VCaP (cell line): ENCODE measurements around the gene TRAPPC6A.

Experiments used
- H3K27ac ChIP-seq: fragments of 450-650 bp; 2 replicates; pipeline ENCODE4 v1.5.1; 2017
- TF ChIP-seq, protein P1 (sequence below): fragments of 450-650 bp; conservative IDR thresholded peaks from 2 replicates; pipeline ENCODE4 v1.5.1; 2017; ENCODE audit warnings: mild to moderate bottlenecking, moderate library complexity

TRAPPC6A gene

DNA sequence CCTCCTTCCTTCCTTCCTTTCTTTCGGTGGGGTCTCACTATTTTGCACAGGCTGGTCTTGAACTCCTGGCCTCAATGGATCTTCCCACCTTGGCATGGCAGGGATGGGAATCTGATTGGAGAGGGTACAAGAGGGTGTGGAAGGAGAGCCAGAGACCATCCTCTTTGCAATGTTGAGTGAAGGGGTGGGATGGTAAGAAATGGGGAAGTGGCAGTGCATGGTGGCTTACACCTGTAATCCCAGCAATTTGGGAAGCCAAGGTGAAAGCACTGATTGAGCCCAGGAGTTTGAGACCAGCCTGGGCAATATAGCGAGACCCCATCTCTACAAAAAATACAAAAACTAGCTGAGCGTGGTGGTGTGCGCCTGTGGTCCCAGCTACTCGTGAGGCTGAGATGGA is 6.1 kb upstream of the TRAPPC6A start:
- TF ChIP-seq, protein P1, sequence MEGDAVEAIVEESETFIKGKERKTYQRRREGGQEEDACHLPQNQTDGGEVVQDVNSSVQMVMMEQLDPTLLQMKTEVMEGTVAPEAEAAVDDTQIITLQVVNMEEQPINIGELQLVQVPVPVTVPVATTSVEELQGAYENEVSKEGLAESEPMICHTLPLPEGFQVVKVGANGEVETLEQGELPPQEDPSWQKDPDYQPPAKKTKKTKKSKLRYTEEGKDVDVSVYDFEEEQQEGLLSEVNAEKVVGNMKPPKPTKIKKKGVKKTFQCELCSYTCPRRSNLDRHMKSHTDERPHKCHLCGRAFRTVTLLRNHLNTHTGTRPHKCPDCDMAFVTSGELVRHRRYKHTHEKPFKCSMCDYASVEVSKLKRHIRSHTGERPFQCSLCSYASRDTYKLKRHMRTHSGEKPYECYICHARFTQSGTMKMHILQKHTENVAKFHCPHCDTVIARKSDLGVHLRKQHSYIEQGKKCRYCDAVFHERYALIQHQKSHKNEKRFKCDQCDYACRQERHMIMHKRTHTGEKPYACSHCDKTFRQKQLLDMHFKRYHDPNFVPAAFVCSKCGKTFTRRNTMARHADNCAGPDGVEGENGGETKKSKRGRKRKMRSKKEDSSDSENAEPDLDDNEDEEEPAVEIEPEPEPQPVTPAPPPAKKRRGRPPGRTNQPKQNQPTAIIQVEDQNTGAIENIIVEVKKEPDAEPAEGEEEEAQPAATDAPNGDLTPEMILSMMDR, result no peak

DNA sequence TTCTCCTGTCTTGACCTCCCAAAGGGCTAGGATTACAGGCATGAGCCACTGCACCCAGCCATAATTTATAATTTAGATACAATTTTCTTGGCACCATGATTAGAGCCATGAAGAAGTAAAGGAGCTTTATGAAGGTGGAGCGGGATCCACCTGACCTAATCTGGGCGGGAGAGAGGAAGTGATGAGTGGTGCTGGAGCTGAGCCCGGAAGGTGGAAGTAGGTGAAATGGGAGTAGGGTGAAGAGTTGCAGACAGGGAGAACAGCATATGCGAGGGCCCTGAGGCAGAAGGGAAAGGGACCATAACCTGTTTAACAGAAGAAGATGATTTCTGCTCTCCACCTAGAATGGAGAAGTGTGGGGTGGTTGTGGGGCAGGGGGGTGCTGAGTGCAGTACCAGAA is 4.7 kb upstream of the TRAPPC6A start:
- H3K27ac ChIP-seq, result no peak overlapping the region

More for the DNA sequence above, 6.1 kb upstream of the TRAPPC6A start:
- H3K27ac ChIP-seq, result no peak overlapping the region

DNA sequence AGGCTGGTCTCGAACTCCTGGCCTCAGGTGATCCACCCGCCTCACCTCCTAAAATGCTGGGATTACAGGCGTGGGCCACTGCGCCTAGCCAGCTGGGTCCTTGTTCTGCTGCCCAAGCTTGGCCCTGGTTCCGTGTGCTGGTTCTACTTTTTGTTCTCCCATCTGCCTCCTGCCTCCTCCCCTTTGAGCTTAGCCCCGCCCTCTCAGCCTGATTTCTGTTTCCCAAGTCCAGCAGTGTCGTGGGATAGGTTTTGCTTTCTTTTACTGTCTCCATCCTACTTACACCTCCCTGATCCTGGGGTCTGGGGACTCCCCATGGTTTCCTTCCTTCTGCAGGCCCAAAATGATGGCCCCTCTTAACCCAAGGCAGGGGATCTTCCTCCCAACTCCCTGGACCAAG is 2.9 kb upstream of the TRAPPC6A start:
- TF ChIP-seq, protein P1, result no peak

More for the DNA sequence above, 4.7 kb upstream of the TRAPPC6A start:
- TF ChIP-seq, protein P1, result no peak

DNA sequence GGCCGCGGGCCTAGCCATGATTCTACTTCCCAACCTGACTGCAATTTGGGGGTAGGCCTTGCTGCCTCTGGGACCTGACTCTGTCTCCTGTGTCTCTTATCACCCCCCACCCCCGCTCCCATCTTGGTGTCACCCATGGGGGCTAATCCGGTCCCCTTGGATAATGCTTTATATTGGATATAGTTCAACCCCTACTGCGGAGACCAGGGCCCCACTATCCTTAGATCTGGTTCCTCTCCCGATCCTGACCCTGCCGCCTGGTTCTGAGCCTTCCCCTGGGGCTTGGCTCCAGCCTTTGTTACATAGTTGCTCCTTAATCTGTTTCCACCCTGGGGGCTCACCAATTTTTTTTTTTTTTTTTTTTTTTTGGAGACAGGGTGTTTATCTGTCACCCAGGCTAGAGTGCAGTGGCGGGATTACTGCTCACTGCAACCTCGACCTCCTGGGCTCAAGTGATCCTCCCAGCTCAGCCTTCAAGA is 1.9 kb upstream of the TRAPPC6A start:
- H3K27ac ChIP-seq, result peak overlapping the region; percentile 95
- TF ChIP-seq, protein P1, result no peak

More for the DNA sequence above, 2.9 kb upstream of the TRAPPC6A start:
- H3K27ac ChIP-seq, result peak overlapping the region; percentile 95

DNA sequence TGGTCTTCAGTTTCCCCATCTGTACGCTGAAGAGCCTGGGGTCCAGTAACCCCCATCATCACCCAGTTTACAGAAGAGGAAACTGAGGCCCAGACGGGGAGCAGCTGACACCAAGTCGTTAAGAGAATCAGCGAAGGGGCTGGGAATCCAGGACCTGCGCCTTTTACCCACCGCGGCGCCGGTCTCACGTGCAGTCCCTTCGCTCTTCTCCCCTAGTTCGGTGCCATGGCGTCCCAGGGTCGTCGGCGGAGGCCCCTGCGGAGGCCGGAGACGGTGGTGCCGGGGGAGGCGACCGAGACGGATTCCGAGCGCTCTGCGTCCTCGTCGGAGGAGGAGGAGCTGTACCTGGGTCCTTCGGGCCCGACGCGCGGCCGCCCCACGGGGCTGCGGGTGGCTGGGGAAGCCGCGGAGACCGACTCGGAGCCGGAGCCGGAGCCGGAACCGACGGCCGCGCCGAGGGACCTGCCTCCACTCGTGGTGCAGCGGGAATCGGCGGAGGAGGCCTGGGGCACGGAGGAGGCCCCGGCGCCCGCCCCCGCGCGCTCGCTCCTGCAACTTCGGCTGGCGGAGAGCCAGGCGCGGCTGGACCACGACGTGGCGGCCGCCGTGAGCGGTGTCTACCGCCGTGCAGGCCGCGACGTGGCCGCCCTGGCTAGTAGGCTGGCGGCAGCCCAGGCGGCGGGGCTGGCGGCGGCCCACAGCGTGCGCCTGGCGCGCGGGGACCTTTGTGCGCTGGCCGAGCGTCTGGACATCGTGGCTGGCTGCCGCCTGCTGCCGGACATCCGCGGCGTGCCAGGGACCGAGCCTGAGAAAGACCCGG is 1.2 kb upstream of the TRAPPC6A start:
- TF ChIP-seq, protein P1, result 0 out of 2 replicates have a peak, but pooled peaks have one; percentile 9
- peak overlapping the region; percentile 95 for H3K27ac ChIP-seq

DNA sequence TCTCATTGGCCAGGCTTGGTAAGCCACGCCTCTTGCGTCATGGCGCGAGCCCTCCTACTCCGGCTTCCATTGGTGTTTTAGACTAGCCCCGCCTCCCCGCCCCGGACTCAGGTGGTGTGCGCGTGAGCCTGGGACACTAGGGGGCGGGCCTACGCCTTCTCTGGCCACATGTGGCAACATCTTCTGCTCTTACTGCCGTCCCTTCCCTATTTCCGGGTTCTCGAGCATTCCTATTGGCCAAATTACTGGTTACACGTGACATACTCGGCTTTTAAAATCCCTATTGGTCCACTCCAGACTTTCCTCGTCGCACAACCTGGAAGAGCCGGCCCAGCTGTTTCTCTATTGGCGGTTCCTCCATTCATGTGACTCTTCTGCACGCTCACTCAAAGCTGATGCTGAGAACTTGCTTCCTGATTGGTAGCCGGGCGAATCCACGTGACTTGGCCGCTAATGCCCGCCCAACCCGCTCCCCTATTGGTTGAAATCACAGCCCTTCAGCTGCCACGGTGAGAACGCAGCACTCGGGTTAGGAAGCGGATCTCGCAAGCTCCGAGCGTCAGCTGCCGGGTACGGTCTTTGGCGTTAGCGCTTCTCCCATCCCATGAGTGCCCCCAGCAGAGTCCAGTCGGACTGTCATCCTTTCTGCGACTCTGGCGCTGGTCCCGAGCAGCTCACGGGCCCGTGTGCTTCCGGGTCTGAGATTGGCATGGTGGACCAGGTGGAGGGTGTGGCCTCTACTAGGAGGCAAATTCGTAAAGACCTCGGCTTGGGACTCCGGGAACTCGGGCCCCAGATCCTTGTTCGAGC is 430 bp upstream of the TRAPPC6A start, which contains the start of gene BLOC1S3:
Gene BLOC1S3, plus strand, starts transcription at position 523 of the 810 bp plus-strand sequence. CDS start 513 bp downstream, outside the sequence.
- TF ChIP-seq, protein P1, result peak; percentile 64
- peak within 1 kb of the TSS; percentile 95 for H3K27ac ChIP-seq
